Right atrium auricular region (tissue), 2 donors: ENCODE measurements around the gene CNTNAP2. TPM values are rescaled to one million over a fixed set of nuclear protein-coding genes. Genes with fewer than 3 reads are reported as not detected.

ENCODE experiments used
- DNase-seq: peaks from one replicate; pipeline ENCODE4 v3.0.0-alpha.2; 2019; ENCODE audit warnings: low spot score
- H3K27ac ChIP-seq, 2 donors: fragments of 200-600 bp; sonication (generic); 1 replicate in 1 of 2; 2 replicates in 1 of 2; pipeline ENCODE4 v1.5.1; 2016 to 2019
- H3K27me3 ChIP-seq, 2 donors: fragments of 200-600 bp; sonication (generic); one replicate each; pipeline versions ENCODE4 v1.5.1 to v1.6.0; 2017 to 2019
- H3K36me3 ChIP-seq: fragments of 200-600 bp; sonication (generic); one replicate; pipeline ENCODE4 v1.5.1; 2016
- H3K4me1 ChIP-seq, 2 donors: fragments of 200-600 bp; sonication (generic); one replicate each; pipeline versions ENCODE4 v1.5.1 to v1.6.0; 2017 to 2019
- H3K4me3 ChIP-seq, 2 donors: fragments of 200-600 bp; sonication (generic); 1 replicate in 1 of 2; 2 replicates in 1 of 2; pipeline ENCODE4 v1.5.1; 2017 to 2019; ENCODE audit warnings: mild to moderate bottlenecking in 1 of 2, moderate library complexity in 1 of 2
- H3K9me3 ChIP-seq, 2 donors: fragments of 200-600 bp; sonication (generic); one replicate each; pipeline ENCODE4 v1.5.1; 2019
- CTCF ChIP-seq, 2 donors: fragments of 200-600 bp; sonication (generic); IDR thresholded peaks; one replicate each; pipeline ENCODE4 v1.5.1; 2019; ENCODE audit warnings: antibody characterized with exemption in 2 of 2
- total RNA-seq, 2 donors: library from RNA; depleted of rRNA; stranded (reverse); fragments of >200 nt; gene quantifications; one replicate each; pipeline ENCODE4 v1.1.0, GENCODE V29; 2016

CNTNAP2 gene
- total RNA-seq, 2 donors from 2014 or later, result 1.1 to 1.7 TPM

GRCh38 chr7:147022056-147022455, 905.5 kb downstream of the CNTNAP2 start:
- Histone ChIP-seq H3K27ac (no peak overlapping the region), H3K27me3 (no peaks in the 10 kb centered on the region), H3K9me3 (no peaks in the 10 kb centered on the region), H3K36me3 (no peaks in the 10 kb centered on the region), H3K4me3 (no peak overlapping the region), H3K4me1 (no peaks in the 10 kb centered on the region)
- DNase-seq, result no peak
- TF ChIP-seq CTCF (IDR thresholded peaks at IDR 0.05), result no peak

- no peaks in the 10 kb centered on the region for H3K9me3 ChIP-seq
- no peak overlapping the region for H3K27ac ChIP-seq
- no peak overlapping the region for H3K4me3 ChIP-seq
- no peak for TF ChIP-seq CTCF (IDR thresholded peaks at IDR 0.05)
- H3K4me1 ChIP-seq, result no peaks in the 10 kb centered on the region
- H3K27me3 ChIP-seq, result no peaks in the 10 kb centered on the region
- H3K36me3 ChIP-seq, result no peaks in the 10 kb centered on the region
- DNase-seq, result no peak
These were observed 906.8 kb downstream of the CNTNAP2 start for GRCh38 chr7:147023440-147023839.

GRCh38 chr7:147029953-147030352, 913.4 kb downstream of the CNTNAP2 start:
- TF ChIP-seq CTCF (IDR thresholded peaks at IDR 0.05), result no peak
- no peak overlapping the region for H3K27ac ChIP-seq
- H3K27me3 ChIP-seq, result no peaks in the 10 kb centered on the region
- H3K4me1 ChIP-seq, result no peaks in the 10 kb centered on the region
- no peak for DNase-seq
- H3K36me3 ChIP-seq, result no peaks in the 10 kb centered on the region
- H3K4me3 ChIP-seq, result no peak overlapping the region
- H3K9me3 ChIP-seq, result no peaks in the 10 kb centered on the region

- H3K4me3 ChIP-seq, result no peak overlapping the region
These were observed 917.0 kb downstream of the CNTNAP2 start for GRCh38 chr7:147033641-147034040.

GRCh38 chr7:147041438-147041837, 924.8 kb downstream of the CNTNAP2 start:
- no peaks in the 10 kb centered on the region for H3K4me1 ChIP-seq
- no peaks in the 10 kb centered on the region for H3K36me3 ChIP-seq
- H3K27ac ChIP-seq, result no peak overlapping the region
- H3K9me3 ChIP-seq, result no peaks in the 10 kb centered on the region
- no peak overlapping the region for H3K4me3 ChIP-seq
- no peak for TF ChIP-seq CTCF (IDR thresholded peaks at IDR 0.05)
- DNase-seq, result no peak
- no peaks in the 10 kb centered on the region for H3K27me3 ChIP-seq

More at GRCh38 chr7:147033641-147034040, 917.0 kb downstream of the CNTNAP2 start:
- no peaks in the 10 kb centered on the region for H3K9me3 ChIP-seq
- H3K27ac ChIP-seq, result no peak overlapping the region
- no peaks in the 10 kb centered on the region for H3K4me1 ChIP-seq
- no peaks in the 10 kb centered on the region for H3K27me3 ChIP-seq
- no peaks in the 10 kb centered on the region for H3K36me3 ChIP-seq
- no peak for TF ChIP-seq CTCF (IDR thresholded peaks at IDR 0.05)
- DNase-seq, result no peak

- no peak overlapping the region for H3K27ac ChIP-seq
- no peak for DNase-seq
These were observed 928.3 kb downstream of the CNTNAP2 start for GRCh38 chr7:147044941-147045340.

More at GRCh38 chr7:147044941-147045340, 928.3 kb downstream of the CNTNAP2 start:
- no peaks in the 10 kb centered on the region for H3K4me1 ChIP-seq
- TF ChIP-seq CTCF (IDR thresholded peaks at IDR 0.05), result no peak
- no peaks in the 10 kb centered on the region for H3K27me3 ChIP-seq
- H3K9me3 ChIP-seq, result no peaks in the 10 kb centered on the region
- no peak overlapping the region for H3K4me3 ChIP-seq
- H3K36me3 ChIP-seq, result no peaks in the 10 kb centered on the region
